ENCODE measurements around the gene FYB2.

The FYB2 gene

DNA sequence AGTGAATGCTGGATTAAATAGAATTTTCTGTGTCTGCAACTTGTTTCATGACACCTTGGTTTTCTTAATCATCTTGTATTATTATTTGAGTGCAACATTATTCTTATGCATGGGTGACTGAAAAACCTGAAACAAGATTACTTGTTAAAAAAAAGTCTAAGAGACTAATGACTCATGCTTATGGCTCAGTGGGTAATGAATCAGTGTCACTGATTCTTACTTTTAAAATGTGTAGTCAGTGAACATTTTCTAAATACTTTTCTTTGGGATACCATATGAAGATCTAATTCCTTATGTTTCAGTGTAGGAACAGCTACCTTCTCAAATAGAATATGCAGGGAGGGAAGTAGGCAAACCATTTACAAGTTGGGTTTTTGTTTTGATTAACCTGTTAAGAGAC is 108.6 kb downstream of the FYB2 start:
- FAIRE-seq = no peak

DNA sequence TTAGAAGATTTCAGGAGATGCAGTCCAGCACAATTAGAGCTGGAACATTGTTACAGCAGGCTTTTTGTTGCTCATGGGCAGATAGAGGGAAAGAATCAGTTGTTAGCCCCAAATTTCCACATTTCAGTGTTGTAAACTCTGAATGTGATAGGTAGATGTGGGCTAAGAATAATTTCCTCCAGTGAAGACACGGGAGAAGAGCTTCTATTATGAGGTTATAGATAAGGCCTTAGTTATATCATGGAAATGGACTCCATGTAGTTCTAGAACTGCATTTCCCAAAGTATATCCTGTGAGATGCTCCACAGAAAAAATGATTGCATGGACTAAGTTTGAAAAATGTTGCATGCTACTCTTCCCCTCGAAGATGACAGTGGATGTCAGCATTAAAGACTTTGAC is 109.2 kb downstream of the FYB2 start:
- no peak for FAIRE-seq

- peak; percentile 98 for FAIRE-seq
Measured at GRCh38 chr1:56709269-56709880, 109.8 kb downstream of the FYB2 start.

GRCh38 chr1:56707379-56707778 is 111.8 kb downstream of the FYB2 start:
- FAIRE-seq = no peak

- FAIRE-seq = peak; percentile 33
Measured at GRCh38 chr1:56703747-56704146, 115.5 kb downstream of the FYB2 start.

DNA sequence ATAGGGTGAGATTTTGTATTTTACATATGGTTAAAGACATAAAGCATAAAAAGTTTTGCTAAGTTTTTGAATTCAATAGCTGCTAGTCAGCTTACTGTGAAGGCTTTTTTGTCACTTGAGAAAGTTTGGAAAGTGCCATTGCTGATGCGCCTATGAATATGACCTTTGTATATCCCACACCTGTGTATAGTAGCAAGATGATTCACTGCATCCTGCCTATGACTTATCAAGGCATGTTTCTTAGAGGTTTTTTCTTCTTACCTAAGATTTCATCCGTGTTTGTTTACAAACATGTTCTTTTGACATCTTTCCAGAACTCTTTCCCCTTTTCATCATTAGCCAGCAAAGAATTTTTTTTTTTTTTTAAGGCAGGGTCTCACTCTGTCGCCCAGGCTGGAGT is 122.5 kb downstream of the FYB2 start:
- FAIRE-seq = no peak

DNA sequence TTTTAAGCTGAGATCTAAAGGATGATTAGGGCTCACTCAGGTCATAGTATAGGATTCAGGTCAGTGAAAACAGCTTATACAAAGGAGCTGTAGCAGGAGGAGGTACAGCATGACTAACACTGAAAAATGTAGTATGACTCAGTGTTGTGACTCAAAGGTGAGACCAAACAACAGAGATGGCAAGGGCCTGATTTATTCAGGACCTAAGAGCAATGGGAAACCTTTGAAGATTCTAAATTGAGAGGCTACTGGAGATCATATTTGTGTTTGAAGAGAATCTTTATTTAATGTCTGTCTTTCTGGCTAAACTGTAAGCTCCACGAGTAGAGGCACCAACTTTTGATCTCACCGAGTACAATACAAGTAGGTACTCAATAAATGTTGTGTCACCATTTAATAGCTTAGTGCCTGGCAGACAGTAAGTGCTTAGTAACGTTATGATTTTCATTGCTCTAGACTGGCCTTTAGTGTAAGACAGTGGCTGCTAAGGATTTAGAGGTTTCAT is 130.6 kb downstream of the FYB2 start:
- FAIRE-seq = peak; percentile 90

DNA sequence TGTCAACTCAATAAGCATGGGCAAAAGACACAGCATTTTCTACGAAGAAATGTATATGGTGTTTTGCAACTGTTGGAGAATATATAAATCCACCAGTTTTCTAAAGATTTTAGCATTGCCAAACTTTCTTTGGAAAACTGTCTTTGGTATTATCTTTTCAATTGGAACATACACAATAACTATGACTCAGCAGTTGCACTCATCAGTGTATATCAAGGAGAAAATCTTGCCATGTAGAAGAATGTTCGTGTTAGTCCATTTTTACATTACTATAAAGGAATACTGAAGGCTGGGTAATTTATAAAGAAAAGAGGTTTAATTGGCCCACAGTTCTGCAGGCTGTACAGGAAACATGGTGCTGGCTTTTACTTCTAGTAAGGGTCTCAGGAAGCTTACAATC is 133.0 kb downstream of the FYB2 start:
- FAIRE-seq = no peak

- no peak for FAIRE-seq
Measured at GRCh38 chr1:56683569-56683968, 135.6 kb downstream of the FYB2 start.

DNA sequence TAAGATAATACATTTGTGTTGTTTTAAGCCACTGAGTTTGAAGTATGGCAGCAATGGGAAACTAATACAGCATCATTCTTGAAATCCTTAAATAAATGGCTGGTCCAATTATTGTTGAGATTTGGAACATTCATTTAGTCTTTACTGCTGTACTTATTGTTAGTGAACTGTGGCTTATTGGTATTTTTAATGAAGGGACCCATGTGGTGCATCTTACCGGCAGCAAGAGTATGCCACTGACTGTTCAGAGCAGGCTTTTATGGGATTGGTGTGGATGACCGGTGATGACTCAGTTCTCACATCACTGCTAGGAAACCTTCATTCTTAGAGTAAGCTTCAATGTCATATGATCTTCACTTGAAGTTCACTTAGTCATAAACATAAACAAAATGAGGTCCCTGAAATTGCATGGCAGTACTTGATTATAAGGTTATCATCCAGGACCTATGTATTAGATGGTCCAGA is 142.6 kb downstream of the FYB2 start:
- FAIRE-seq = no peak

- FAIRE-seq = no peak
Measured at GRCh38 chr1:56675763-56676162, 143.4 kb downstream of the FYB2 start.

DNA sequence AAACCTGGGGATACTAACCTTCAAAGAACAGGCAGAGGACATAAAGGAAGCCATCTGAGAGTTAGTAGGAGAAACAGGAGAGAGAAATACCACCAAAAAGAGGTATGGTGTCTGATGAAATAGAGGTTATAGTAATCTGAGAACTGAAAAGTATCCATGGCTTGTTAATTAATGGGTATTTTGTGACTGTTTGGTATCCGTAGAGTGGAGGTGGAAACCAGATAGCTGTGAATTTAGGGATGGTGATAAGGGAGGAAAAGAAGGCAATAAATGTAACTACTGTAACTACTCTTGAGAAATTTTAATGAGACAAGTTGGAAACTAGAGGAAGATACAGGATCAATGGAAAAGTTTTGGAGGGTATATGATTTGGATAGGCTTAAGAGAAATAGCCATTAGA is 146.6 kb downstream of the FYB2 start:
- FAIRE-seq = no peak

DNA sequence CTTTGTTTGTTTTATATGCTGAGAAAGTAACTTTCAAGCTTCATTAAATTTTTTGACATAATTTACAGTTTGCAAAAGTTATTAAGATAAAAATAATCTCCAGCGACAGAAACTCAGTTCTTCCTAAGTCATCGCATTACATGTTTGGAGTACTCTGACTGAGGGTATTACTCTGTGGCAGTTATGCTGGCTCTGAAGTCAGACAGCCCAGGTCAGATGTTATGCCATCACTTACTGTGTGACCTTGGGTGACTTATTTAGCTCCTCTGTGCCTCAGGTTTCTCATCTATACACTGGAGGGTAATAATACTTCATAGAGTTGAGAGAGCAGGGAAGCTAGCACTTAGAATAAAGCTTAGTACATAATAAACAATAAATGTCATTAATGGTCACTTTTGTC is 147.7 kb downstream of the FYB2 start:
- FAIRE-seq = no peak

DNA sequence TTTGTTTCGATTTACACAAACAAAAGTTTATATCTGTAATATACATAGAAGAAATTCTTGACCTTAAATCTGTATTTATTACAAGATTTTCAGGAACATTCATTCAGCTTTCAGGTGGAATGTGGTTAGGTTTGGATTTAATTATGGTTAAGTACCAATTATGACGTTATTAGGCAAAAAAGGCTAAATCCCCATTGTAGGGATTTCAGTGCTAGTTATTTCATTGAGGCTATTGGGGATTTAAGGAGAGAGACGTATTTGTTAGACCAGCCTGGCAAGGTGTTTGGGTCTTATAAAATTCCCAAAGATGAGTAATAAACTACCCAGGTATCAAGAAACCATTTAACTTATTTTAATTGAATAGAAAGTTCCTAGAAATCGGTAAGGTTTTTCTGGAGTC is 148.1 kb downstream of the FYB2 start:
- no peak for FAIRE-seq

- FAIRE-seq = no peak
Measured at GRCh38 chr1:56670350-56670749, 148.9 kb downstream of the FYB2 start.

Data from islet of Langerhans (tissue), 1 donor.